Activated CD4-positive, CD25-positive, alpha-beta regulatory T cell treated with anti-CD3 and anti-CD28 coated beads, Interleukin-2, amount 50 U/mL, for 72 hours (primary cell): Measurements from ENCODE around the gene NRAS.

Experiments
- DNase-seq: peaks from one replicate; pipeline ENCODE4 v3.0.0; 2021

The NRAS gene

GRCh38 chr1:114671939-114672275, 44.7 kb downstream of the NRAS start:
- DNase-seq = no peak

- DNase-seq = no peak
Observed at GRCh38 chr1:114671011-114671938, 45.3 kb downstream of the NRAS start.

GRCh38 chr1:114670083-114671010, 46.2 kb downstream of the NRAS start:
- DNase-seq = no peak

GRCh38 chr1:114669562-114670082, 46.9 kb downstream of the NRAS start, which contains the start of gene DENND2C:
TSS of gene DENND2C (minus strand) at chr1:114670049. CDS start at chr1:114625984, 44,065 bp downstream.
- peak; percentile 84 for DNase-seq

GRCh38 chr1:114668784-114669561, 47.6 kb downstream of the NRAS start:
- DNase-seq = no peak

GRCh38 chr1:114668373-114668772, 48.2 kb downstream of the NRAS start:
- no peak for DNase-seq

- no peak for DNase-seq
Observed at GRCh38 chr1:114666954-114667353, 49.6 kb downstream of the NRAS start.

GRCh38 chr1:114660238-114660637, 56.3 kb downstream of the NRAS start:
- no peak for DNase-seq
